NK-92 treated with Interleukin-12 subunit alpha and Interleukin-12 subunit beta, amount 100 ng/mL, for 24 hours (cell line): ENCODE results near the gene LINGO3.
"Not testable (repeated sequence)": the region's sequence is repeated elsewhere in the genome, so short reads cannot be mapped to it uniquely, and the experiment has no call there.

Experiments
- DNase-seq: peaks from one replicate; lab custom pipeline; 2025; lab: John Stamatoyannopoulos, UW

LINGO3 gene

DNA sequence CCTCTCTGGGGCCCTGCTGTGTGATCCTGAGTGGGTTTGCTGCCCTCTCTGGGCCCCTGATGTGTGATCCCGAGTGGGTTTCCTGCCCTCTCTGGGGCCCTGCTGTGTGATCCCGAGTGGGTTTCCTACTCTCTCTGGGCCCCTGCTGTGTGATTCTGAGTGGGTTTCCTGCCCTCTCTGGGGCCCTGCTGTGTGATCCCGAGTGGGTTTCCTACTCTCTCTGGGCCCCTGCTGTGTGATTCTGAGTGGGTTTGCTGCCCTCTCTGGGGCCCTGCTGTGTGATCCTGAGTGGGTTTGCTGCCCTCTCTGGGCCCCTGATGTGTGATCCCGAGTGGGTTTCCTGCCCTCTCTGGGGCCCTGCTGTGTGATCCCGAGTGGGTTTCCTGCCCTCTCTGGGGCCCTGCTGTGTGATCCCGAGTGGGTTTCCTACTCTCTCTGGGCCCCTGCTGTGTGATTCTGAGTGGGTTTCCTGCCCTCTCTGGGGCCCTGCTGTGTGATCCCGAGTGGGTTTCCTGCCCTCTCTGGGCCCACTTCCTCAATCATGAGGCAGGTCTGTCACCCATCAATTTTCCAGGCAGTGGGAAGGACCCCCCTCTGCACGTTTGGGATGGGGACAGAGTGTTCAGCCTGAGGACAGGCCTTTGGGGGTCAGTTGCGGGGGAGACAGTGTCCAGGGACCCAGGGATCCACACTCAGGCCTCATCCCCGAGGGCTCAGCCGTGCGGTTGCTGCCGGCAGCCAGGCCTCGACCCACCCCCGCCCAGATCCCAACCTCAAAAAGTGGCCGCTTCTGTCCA is 26.5 kb downstream of the LINGO3 start:
- DNase-seq: not testable (repeated sequence)

DNA sequence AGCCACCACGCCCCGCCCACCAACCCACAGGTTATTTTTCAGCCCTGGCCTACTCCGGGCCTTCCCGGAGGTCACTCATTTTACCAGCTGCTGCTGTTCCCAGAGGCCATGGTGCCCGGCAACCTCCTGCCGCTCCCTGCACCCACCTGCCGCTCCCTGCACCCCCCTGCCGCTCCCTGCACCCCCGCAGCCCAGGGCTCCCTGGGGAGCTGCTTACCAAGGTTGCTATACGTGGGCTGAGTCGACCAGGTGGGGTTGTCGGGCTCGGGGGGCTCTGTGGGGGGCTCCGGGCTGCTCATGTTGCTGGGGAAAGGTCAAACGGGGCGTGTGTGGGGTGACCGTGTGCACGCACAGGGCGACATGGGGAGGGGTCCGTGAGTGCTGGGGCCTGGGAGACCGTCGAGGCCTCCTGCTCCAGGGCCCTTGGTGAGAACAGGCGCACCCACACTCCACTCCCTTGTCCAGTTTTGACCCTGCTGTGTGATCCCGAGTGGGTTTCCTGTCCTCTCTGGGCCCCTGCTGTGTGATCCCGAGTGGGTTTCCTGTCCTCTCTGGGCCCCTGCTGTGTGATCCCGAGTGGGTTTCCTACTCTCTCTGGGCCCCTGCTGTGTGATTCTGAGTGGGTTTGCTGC is 27.2 kb downstream of the LINGO3 start:
- DNase-seq: no peak

GRCh38 chr19:2278459-2279158 is 29.3 kb downstream of the LINGO3 start:
- no peak for DNase-seq

- DNase-seq: no peak
These were observed 30.8 kb downstream of the LINGO3 start for GRCh38 chr19:2277138-2277537.

GRCh38 chr19:2276429-2276986 is 31.4 kb downstream of the LINGO3 start:
- DNase-seq: no peak

GRCh38 chr19:2275588-2276428 is 32.1 kb downstream of the LINGO3 start:
- no peak for DNase-seq

DNA sequence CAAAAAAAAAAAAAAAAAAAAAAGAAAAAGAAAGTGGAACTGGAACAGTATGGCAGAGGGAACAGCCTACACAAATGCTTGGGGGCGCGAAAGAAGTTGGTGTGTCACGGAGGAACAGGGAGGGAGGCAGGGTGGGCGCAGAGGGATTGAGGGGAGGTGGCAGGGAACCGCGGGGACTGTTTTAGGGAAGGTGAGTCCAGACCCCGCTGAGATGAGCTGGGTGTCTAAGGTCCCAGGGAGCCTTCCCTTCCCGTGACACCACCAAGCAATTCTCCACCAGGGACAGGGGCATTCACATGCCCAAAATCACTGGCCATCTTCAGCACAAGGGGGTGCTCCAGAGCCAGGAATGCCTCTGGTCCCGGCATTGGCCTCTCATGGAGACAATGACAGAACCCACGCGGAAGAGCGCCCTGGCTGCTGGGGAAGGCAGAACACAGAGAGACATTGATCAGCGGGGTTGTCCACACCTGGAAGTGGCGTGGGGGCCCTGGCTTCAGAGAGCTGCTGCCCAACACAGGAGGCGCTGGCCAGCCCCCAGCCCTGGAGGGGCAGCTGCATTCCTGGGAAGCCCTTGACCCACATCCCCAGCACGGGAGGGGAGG is 32.9 kb downstream of the LINGO3 start:
- DNase-seq: no peak

- no peak for DNase-seq
These were observed 33.7 kb downstream of the LINGO3 start for GRCh38 chr19:2274185-2274711.

GRCh38 chr19:2273356-2274184 is 34.4 kb downstream of the LINGO3 start:
- DNase-seq: peak; percentile 71

- DNase-seq: no peak
These were observed 36.5 kb downstream of the LINGO3 start for GRCh38 chr19:2271234-2272103.

- peak; percentile 69 for DNase-seq
These were observed 37.3 kb downstream of the LINGO3 start for GRCh38 chr19:2270423-2271233.

DNA sequence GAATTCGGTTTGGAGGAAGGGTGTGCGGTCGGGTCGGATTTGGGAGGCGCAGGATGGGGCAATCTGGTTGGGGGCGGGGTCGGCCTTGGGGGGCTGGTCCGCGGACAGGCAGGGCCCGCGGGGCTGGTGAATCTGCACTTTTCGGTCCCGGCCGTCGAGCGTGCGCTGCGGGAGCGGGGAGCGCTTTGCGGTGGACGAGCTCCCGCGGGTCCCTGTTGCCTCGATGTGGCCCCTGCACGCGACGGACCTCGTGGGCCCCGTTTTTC is 37.9 kb downstream of the LINGO3 start:
- DNase-seq: peak; percentile 69

GRCh38 chr19:2269244-2270156 is 38.5 kb downstream of the LINGO3 start:
- DNase-seq: peak; percentile 95

DNA sequence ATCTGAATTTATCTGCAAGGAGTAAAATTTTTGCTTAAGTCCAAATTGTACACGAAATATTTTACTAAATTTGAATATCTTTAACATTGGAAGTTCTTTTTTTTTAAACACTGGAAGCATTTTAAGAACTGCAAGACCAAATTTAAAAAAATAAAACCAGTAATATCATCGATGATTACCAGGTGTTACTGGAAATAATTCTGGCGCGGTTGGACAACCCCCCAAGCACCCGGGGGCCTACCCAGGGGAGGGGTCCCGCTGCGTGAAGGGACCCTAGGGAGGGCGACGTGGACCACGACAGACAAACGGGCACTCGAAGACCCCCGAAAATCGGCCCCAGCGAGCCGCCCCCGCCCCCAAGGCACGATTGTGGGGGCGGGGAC is 39.1 kb downstream of the LINGO3 start:
- DNase-seq: no peak

GRCh38 chr19:2268480-2268830 is 39.5 kb downstream of the LINGO3 start:
- DNase-seq: no peak

GRCh38 chr19:2266183-2266993 is 41.6 kb downstream of the LINGO3 start:
- no peak for DNase-seq
